DOHH2 (cell line): ENCODE data around the gene TYRO3.

Source experiments
- H3F3A ChIP-seq: fragments of 200-600 bp; sonication (generic), shearing (Covaris generic); 2 replicates; pipeline ENCODE4 v1.6.0; 2016; ENCODE audit warnings: antibody characterized with exemption, mild to moderate bottlenecking; ENCODE audit not compliant: control insufficient read depth, insufficient read depth
- H3K27ac ChIP-seq: fragments of 200-600 bp; sonication (generic); 2 replicates; pipeline ENCODE4 v1.5.1; 2014; ENCODE audit warnings: low read depth, mild to moderate bottlenecking, low read length, moderate library complexity
- H3K27me3 ChIP-seq: fragments of 200-600 bp; sonication (generic); 2 replicates; pipeline ENCODE4 v1.6.1; 2014; ENCODE audit warnings: mild to moderate bottlenecking, low read length, mixed read lengths; ENCODE audit not compliant: control insufficient read depth
- H3K36me3 ChIP-seq: fragments of 200-600 bp; sonication (generic); 2 replicates; pipeline ENCODE4 v1.6.1; 2014; ENCODE audit warnings: mild to moderate bottlenecking, low read length, moderate library complexity, mixed read lengths; ENCODE audit not compliant: control insufficient read depth
- H3K4me1 ChIP-seq: fragments of 200-600 bp; sonication (generic); 2 replicates; pipeline ENCODE4 v1.6.1; 2014; ENCODE audit warnings: mild to moderate bottlenecking, low read length, mixed read lengths; ENCODE audit not compliant: control insufficient read depth
- H3K4me2 ChIP-seq: fragments of 200-600 bp; sonication (generic); 2 replicates; pipeline ENCODE4 v1.6.0; 2014; ENCODE audit warnings: mild to moderate bottlenecking, low read length, moderate library complexity
- H3K4me3 ChIP-seq: fragments of 200-600 bp; sonication (generic); 2 replicates; pipeline ENCODE4 v1.5.1; 2014; ENCODE audit warnings: mild to moderate bottlenecking, low read length, mixed read lengths
- H3K79me2 ChIP-seq: fragments of 200-600 bp; sonication (generic); 2 replicates; pipeline ENCODE4 v1.6.1; 2014; ENCODE audit warnings: mild to moderate bottlenecking, low read length, mixed read lengths; ENCODE audit not compliant: control insufficient read depth
- H3K9me2 ChIP-seq: fragments of 200-600 bp; sonication (generic); replicated peaks from 2 replicates; pipeline ENCODE4 v1.6.1; 2014; ENCODE audit warnings: mild to moderate bottlenecking, low read length, mixed read lengths; ENCODE audit not compliant: control insufficient read depth
- H3K9me3 ChIP-seq: fragments of 200-600 bp; sonication (generic); 2 replicates; pipeline ENCODE4 v1.6.1; 2014; ENCODE audit warnings: antibody characterized with exemption, low read length, mixed read lengths; ENCODE audit not compliant: control insufficient read depth, insufficient read depth
- H4K20me1 ChIP-seq: fragments of 200-600 bp; sonication (generic); 2 replicates; pipeline ENCODE4 v1.6.0; 2014; ENCODE audit warnings: low read depth, mild to moderate bottlenecking, antibody characterized with exemption, low read length, moderate library complexity; ENCODE audit not compliant: control insufficient read depth, insufficient read depth
- CTCF ChIP-seq: fragments of 200-600 bp; sonication (generic); IDR thresholded peaks from one replicate; pipeline ENCODE4 v1.5.1; 2014; ENCODE audit warnings: antibody characterized with exemption, mild to moderate bottlenecking, low read depth, low read length; ENCODE audit not compliant: poor library complexity, severe bottlenecking
- EZH2phosphoT487 ChIP-seq: fragments of 200-600 bp; sonication (generic); IDR thresholded peaks from 2 replicates; pipeline ENCODE4 v1.6.1; 2017; ENCODE audit warnings: borderline replicate concordance, mild to moderate bottlenecking, antibody characterized with exemption, low read length, moderate library complexity, mixed read lengths

The TYRO3 gene

GRCh38 chr15:41631880-41632470 lies 73.0 kb downstream of the TYRO3 start:
- Histone ChIP-seq H4K20me1 (no peaks in the 10 kb centered on the region), H3K27me3 (no peaks in the 10 kb centered on the region), H3K36me3 (no peaks in the 10 kb centered on the region), H3K9me2 (no peaks in the 10 kb centered on the region), H3K9me3 (no peaks in the 10 kb centered on the region), H3K4me1 (peaks cover 44% of the 10 kb centered on the region), H3F3A (peaks cover 10% of the 10 kb centered on the region), H3K27ac (no peak overlapping the region), H3K79me2 (no peaks in the 10 kb centered on the region), H3K4me3 (peak overlapping the region; percentile 52; the same call in 1 of the 2 replicates), H3K4me2 (peak overlapping the region; percentile 73)
- TF ChIP-seq CTCF (no peak), EZH2phosphoT487 (no peak)
